Body of pancreas (tissue), 4 donors: ENCODE results near the gene SCFD2. TPM values are rescaled to one million over a fixed set of nuclear protein-coding genes. Genes with fewer than 3 reads are reported as not detected.

ENCODE experiments used
- ATAC-seq: fragments of 150-250 bp; one replicate; pipeline ENCODE4 v1.9.1; 2016
- DNase-seq, 4 donors: peaks; one replicate each; pipeline ENCODE4 v3.0.0-alpha.2; 2019
- H3K27ac ChIP-seq, 4 donors: fragments of 200-600 bp; sonication (generic); 1 replicate in 3 of 4; 2 replicates in 1 of 4; pipeline versions ENCODE4 v1.5.1 to v1.6.1; 2016 to 2019; ENCODE audit warnings: mild to moderate bottlenecking in 1 of 4, mixed read lengths in 1 of 4, moderate library complexity in 1 of 4
- H3K27me3 ChIP-seq, 2 donors: fragments of 200-600 bp; sonication (generic); one replicate each; pipeline ENCODE4 v1.6.0; 2016; ENCODE audit warnings: mild to moderate bottlenecking in 1 of 2
- H3K36me3 ChIP-seq, 2 donors: fragments of 200-600 bp; sonication (generic); replicated peaks in 1 of 2; 2 replicates each; pipeline ENCODE4 v1.5.1; 2016; ENCODE audit warnings: low read depth in 2 of 2; ENCODE audit not compliant: insufficient read depth in 1 of 2
- H3K4me1 ChIP-seq: fragments of 200-600 bp; sonication (generic); one replicate; pipeline ENCODE4 v1.6.0; 2016
- H3K4me3 ChIP-seq, 2 donors: fragments of 200-600 bp; sonication (generic); 1 replicate in 1 of 2; 2 replicates in 1 of 2; pipeline ENCODE4 v1.5.1; 2016 to 2019
- H3K9me3 ChIP-seq, 3 donors: fragments of 200-600 bp; sonication (generic); 1 replicate in 2 of 3; 2 replicates in 1 of 3; pipeline ENCODE4 v1.5.1; 2016
- CTCF ChIP-seq, 7 experiments: fragments of 450-650 bp in 4 of 7; fragments of 200-600 bp in 3 of 7; sonication (generic) in 3 of 7; IDR thresholded peaks; one replicate each; pipeline ENCODE4 v1.5.1; 2016 to 2019; ENCODE audit warnings: antibody characterized with exemption in 7 of 7
- POLR2A ChIP-seq, 3 donors: fragments of 450-650 bp; IDR thresholded peaks; one replicate each; pipeline ENCODE4 v1.6.1; 2016; ENCODE audit warnings: antibody characterized with exemption in 3 of 3, mild to moderate bottlenecking in 2 of 3
- WGBS, 2 donors: methylation state at CpG; one replicate each; pipeline ENCODE4 v1.1.5; 2017; 5-methylcytosine and 5-hydroxymethylcytosine counted together
- intact Hi-C: fragments of 100-400 bp; cut with DNase I; formaldehyde crosslinking; loops from one replicate; pipeline ENCODE4 v1.15.1; 2023
- total RNA-seq, 2 donors: library from RNA; depleted of rRNA; stranded (reverse); fragments of >200 nt; gene quantifications; one replicate each; pipeline ENCODE4 v1.1.0, GENCODE V29; 2016

The SCFD2 gene
- total RNA-seq, 2 donors from 2014 or later = 17.9 to 53.7 TPM

GRCh38 chr4:52954560-52955170, 411.2 kb downstream of the SCFD2 start:
- H3K4me1 ChIP-seq = peaks cover 21% of the 10 kb centered on the region
- DNase-seq (no peak), ATAC-seq (no peak)
- intact Hi-C loops = no loop called here
- WGBS, 2 donors = 75 to 88% methylated on average over 6 of the region's 6 CpGs
- H3K27me3 ChIP-seq = no peaks in the 10 kb centered on the region
- TF ChIP-seq CTCF (IDR thresholded peaks at IDR 0.05) = no peak
- TF ChIP-seq POLR2A (IDR thresholded peaks at IDR 0.05) = no peak
- H3K4me3 ChIP-seq = no peak overlapping the region
- no peaks in the 10 kb centered on the region for H3K9me3 ChIP-seq
- no peak overlapping the region for H3K27ac ChIP-seq
- H3K36me3 ChIP-seq = no peaks in the 10 kb centered on the region

DNA sequence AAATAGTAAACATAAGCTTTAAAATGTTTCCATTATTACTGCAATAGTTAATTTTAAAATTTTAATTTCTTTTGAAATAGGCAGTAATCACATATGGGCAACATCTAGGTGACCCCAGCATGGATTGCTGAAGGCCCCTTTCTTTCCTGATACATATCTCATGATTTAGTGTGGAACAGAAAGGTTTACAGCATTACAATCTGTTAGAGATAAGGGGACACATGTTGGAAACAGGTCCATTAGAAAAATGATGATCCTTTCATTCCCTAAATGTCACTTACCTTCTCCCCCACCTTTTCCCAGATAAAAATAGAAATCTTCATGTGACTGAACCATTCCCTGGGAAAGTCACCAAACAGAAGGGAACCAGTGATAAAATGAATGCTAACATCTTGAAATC, 413.3 kb downstream of the SCFD2 start:
- Histone ChIP-seq H3K4me3 (no peak overlapping the region), H3K4me1 (peaks cover 16% of the 10 kb centered on the region), H3K36me3 (no peaks in the 10 kb centered on the region), H3K27ac (no peak overlapping the region), H3K9me3 (no peaks in the 10 kb centered on the region), H3K27me3 (no peaks in the 10 kb centered on the region)
- DNase-seq = no peak
- intact Hi-C loops = no loop called here
- no peak for TF ChIP-seq CTCF (IDR thresholded peaks at IDR 0.05)
- ATAC-seq = no peak

GRCh38 chr4:52951016-52951415, 414.8 kb downstream of the SCFD2 start:
- H3K9me3 ChIP-seq = no peaks in the 10 kb centered on the region
- no peak for DNase-seq
- H3K4me3 ChIP-seq = no peak overlapping the region
- no peaks in the 10 kb centered on the region for H3K36me3 ChIP-seq
- no peak for ATAC-seq
- TF ChIP-seq CTCF (IDR thresholded peaks at IDR 0.05) (no peak), POLR2A (IDR thresholded peaks at IDR 0.05) (no peak)
- H3K4me1 ChIP-seq = peaks cover 5% of the 10 kb centered on the region
- intact Hi-C loops = no loop called here
- no peaks in the 10 kb centered on the region for H3K27me3 ChIP-seq
- no peak overlapping the region for H3K27ac ChIP-seq
- 95 to 97% methylated on average over 3 of the region's 3 CpGs for WGBS, 2 donors

DNA sequence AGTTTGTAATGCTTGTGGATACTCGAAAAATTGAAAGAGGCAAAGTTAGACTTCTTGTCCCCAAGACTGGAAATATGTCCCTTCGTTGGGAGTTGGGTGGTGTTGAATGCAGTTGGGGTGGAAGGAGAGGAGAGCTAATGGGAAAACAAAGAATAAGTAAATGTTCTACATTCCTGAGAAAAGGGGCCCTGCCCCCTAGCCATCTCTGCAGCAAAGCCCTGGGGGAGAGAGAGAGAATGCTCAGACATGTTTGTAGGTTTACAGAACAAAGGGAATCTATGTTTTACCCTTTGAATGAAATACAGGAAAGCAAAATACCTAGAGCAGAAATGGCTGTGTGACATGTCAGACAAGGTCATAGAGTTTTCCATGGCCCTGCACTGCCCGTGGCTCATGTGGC, 415.6 kb downstream of the SCFD2 start:
- intact Hi-C loops = no loop called here
- H3K9me3 ChIP-seq = no peaks in the 10 kb centered on the region
- no peak for ATAC-seq
- H3K27me3 ChIP-seq = no peaks in the 10 kb centered on the region
- peaks cover 5% of the 10 kb centered on the region for H3K4me1 ChIP-seq
- no peak for DNase-seq
- no peak overlapping the region for H3K4me3 ChIP-seq
- 90 to 91% methylated on average over 3 of the region's 3 CpGs for WGBS, 2 donors
- TF ChIP-seq CTCF (IDR thresholded peaks at IDR 0.05) (no peak), POLR2A (IDR thresholded peaks at IDR 0.05) (no peak)
- H3K27ac ChIP-seq = no peak overlapping the region
- H3K36me3 ChIP-seq = no peaks in the 10 kb centered on the region

- ATAC-seq = no peak
- Histone ChIP-seq H3K36me3 (no peaks in the 10 kb centered on the region), H3K9me3 (no peaks in the 10 kb centered on the region), H3K27me3 (no peaks in the 10 kb centered on the region), H3K27ac (no peak overlapping the region), H3K4me1 (peaks cover 5% of the 10 kb centered on the region), H3K4me3 (no peak overlapping the region)
- TF ChIP-seq POLR2A (IDR thresholded peaks at IDR 0.05) (no peak), CTCF (IDR thresholded peaks at IDR 0.05) (no peak)
- intact Hi-C loops = no loop called here
- no peak for DNase-seq
- WGBS, 2 donors = 84 to 90% methylated on average over 4 of the region's 4 CpGs
These were observed 416.5 kb downstream of the SCFD2 start for GRCh38 chr4:52949336-52949735.
